Calu3 (cell line): ENCODE measurements around the gene CRHR1. TPM values are rescaled to one million over a fixed set of nuclear protein-coding genes. Genes with fewer than 3 reads are reported as not detected.

Experiments used
- BruUV-seq: library from RNA; stranded (reverse); fragments of 400-500 nt; replicated peaks from 2 replicates; lab custom pipeline; 2021; lab: Mats Ljungman, UMichigan
- CTCF ChIA-PET: fragments of 300-600 bp; sonication (Branson Sonifier 250); formaldehyde crosslinking; loops from one replicate; lab custom pipeline; 2022; ENCODE audit warnings: antibody characterized with exemption; lab: Charles Lee
- DNase-seq: peaks from one replicate; pipeline ENCODE4 v3.0.0; 2022
- H3K27ac Mint-ChIP-seq: one replicate; pipeline ENCODE4 v1.8.0; 2022; ENCODE audit warnings: mixed read lengths; ENCODE audit not compliant: unreplicated experiment
- H3K27me3 Mint-ChIP-seq: one replicate; pipeline ENCODE4 v1.8.0; 2022; ENCODE audit warnings: mixed read lengths; ENCODE audit not compliant: unreplicated experiment
- H3K36me3 Mint-ChIP-seq: one replicate; pipeline ENCODE4 v1.8.0; 2022; ENCODE audit warnings: mild to moderate bottlenecking, moderate library complexity, mixed read lengths; ENCODE audit not compliant: insufficient read depth, unreplicated experiment
- H3K4me1 Mint-ChIP-seq: one replicate; pipeline ENCODE4 v1.8.0; 2022; ENCODE audit warnings: mild to moderate bottlenecking, low read depth, mixed read lengths; ENCODE audit not compliant: unreplicated experiment
- H3K4me3 Mint-ChIP-seq: one replicate; pipeline ENCODE4 v1.8.0; 2022; ENCODE audit warnings: mild to moderate bottlenecking, low read depth, moderate library complexity, mixed read lengths; ENCODE audit not compliant: unreplicated experiment
- H3K9me3 Mint-ChIP-seq: one replicate; pipeline ENCODE4 v1.8.0; 2022; ENCODE audit warnings: low read depth, mixed read lengths; ENCODE audit not compliant: unreplicated experiment
- intact Hi-C: fragments of 100-400 bp; cut with micrococcal nuclease; formaldehyde crosslinking; loops from one replicate; pipeline ENCODE4 v1.10.0; 2022; ENCODE audit not compliant: unreplicated experiment
- total RNA-seq: library from RNA; stranded (reverse); gene quantifications from 2 replicates; pipeline ENCODE4 v1.2.3, GENCODE V29; 2022
- TF ChIP-seq, protein P1 (sequence below): fragments of 200-600 bp; IDR thresholded peaks from one replicate; pipeline ENCODE4 v1.8.0; 2022; ENCODE audit warnings: antibody characterized with exemption; ENCODE audit not compliant: unreplicated experiment

Gene CRHR1
- total RNA-seq, 1 experiment from 2014 or later, result not detected

DNA sequence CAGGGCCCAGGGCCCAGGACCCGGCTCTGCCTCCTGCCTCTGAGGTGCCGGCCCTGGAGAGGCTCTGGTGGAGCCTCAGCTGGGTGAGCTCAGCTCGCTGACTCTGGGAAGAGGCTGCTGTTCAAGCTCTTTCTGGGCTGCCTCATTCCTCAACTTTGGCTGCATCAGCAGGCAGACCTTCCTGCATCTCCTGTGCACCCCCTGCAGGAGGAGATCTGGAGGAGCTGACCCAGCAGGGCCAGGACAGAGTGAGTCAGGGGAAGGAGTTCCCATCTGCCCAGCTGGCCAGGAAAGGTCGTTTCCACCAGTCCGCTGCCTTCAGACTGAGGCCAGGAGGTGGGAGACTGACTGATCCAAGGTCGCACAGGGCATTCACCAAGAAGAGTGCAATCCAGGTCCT, 10.7 kb downstream of the CRHR1 start:
- Mint-ChIP-seq H3K9me3 (no peaks in the 10 kb centered on the region), H3K36me3 (peaks cover 5% of the 10 kb centered on the region), H3K4me3 (no peak overlapping the region), H3K27ac (no peak overlapping the region), H3K4me1 (peaks cover 19% of the 10 kb centered on the region), H3K27me3 (peaks cover 100% of the 10 kb centered on the region)
- intact Hi-C loops, result no loop called here
- TF ChIP-seq, protein P1, sequence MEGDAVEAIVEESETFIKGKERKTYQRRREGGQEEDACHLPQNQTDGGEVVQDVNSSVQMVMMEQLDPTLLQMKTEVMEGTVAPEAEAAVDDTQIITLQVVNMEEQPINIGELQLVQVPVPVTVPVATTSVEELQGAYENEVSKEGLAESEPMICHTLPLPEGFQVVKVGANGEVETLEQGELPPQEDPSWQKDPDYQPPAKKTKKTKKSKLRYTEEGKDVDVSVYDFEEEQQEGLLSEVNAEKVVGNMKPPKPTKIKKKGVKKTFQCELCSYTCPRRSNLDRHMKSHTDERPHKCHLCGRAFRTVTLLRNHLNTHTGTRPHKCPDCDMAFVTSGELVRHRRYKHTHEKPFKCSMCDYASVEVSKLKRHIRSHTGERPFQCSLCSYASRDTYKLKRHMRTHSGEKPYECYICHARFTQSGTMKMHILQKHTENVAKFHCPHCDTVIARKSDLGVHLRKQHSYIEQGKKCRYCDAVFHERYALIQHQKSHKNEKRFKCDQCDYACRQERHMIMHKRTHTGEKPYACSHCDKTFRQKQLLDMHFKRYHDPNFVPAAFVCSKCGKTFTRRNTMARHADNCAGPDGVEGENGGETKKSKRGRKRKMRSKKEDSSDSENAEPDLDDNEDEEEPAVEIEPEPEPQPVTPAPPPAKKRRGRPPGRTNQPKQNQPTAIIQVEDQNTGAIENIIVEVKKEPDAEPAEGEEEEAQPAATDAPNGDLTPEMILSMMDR, result no peak
- BruUV-seq, result no TSS peak
- peak; percentile 46 for DNase-seq
- CTCF ChIA-PET, result interaction anchor here (1.0 to 1.1 kb wide), 2 partner anchors 38 to 155 kb away, joined by 3 to 4 read pairs; no protein-coding TSS in a partner anchor

DNA sequence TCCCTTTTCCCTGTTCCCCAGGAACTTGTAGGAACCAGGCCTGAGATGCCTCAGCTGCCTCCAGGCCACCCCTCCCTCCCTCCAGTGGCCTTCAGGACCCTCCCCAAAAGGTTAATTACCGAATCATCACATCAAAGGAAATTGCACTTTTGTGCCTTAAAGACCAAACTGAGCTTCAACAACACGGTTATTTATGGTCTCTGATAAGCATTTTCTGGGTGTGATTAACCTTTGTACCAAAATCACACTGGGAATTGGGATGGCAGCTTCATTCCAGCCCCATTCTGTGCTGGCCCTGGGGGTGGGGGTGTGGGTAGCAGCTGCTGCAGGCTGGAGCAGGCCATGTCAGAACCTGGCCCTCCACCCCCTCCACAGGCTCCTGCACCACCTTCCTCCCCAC, 16.7 kb downstream of the CRHR1 start:
- TF ChIP-seq, protein P1, result no peak
- H3K9me3 Mint-ChIP-seq, result no peaks in the 10 kb centered on the region

DNA sequence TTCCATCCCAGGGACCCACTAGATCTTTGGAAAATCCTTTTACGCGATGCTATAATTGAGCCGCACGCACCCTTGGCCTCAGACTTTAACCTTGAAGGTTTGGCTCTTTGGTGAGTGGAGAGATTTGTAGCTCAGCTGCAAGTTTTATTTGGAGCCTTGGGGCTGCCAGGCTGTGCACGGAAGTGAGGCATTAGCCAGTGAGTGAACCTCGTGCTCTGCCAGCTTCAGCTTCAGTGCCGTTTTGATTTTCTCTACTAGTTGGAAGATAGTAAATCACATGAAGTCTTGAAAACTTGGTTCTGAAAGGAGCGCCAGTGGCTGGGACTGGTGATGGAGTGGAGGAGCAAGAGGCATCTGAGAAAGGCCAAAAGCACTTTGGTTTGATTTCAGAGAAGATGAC, 17.3 kb downstream of the CRHR1 start:
- no peaks in the 10 kb centered on the region for H3K9me3 Mint-ChIP-seq
- peaks cover 100% of the 10 kb centered on the region for H3K27me3 Mint-ChIP-seq
- H3K4me1 Mint-ChIP-seq, result no peaks in the 10 kb centered on the region
- H3K4me3 Mint-ChIP-seq, result no peak overlapping the region
- H3K36me3 Mint-ChIP-seq, result no peaks in the 10 kb centered on the region
- BruUV-seq, result no TSS peak
- CTCF ChIA-PET, result no interaction called here
- TF ChIP-seq, protein P1, result no peak
- intact Hi-C loops, result no loop called here
- no peak overlapping the region for H3K27ac Mint-ChIP-seq
- DNase-seq, result no peak

More for the DNA sequence above, 16.7 kb downstream of the CRHR1 start:
- DNase-seq, result no peak
- no TSS peak for BruUV-seq
- CTCF ChIA-PET, result no interaction called here
- intact Hi-C loops, result no loop called here
- H3K36me3 Mint-ChIP-seq, result no peaks in the 10 kb centered on the region
- H3K4me1 Mint-ChIP-seq, result no peaks in the 10 kb centered on the region
- H3K27ac Mint-ChIP-seq, result no peak overlapping the region
- H3K27me3 Mint-ChIP-seq, result peaks cover 100% of the 10 kb centered on the region
- H3K4me3 Mint-ChIP-seq, result no peak overlapping the region

DNA sequence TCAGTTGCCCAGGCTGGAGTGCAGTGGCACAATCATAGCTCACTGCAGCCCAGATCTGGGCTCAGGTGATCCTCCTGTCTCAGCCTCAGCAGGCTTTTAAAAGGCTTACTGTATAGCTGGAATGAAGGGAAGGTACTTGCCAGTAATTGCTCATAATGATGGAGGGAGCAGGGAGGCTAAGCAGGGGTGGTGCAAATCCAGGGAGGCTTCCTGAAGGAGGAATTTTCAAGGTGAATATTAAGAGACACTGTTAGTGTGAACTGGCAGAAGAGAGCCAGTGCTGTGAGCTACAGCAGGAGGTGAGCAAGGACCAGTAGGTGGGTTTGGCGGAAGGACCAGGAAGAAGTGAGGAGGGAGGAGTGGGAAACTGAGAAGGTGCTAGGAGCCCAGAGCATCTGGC, 24.7 kb downstream of the CRHR1 start:
- no peaks in the 10 kb centered on the region for H3K36me3 Mint-ChIP-seq
- no peak overlapping the region for H3K4me3 Mint-ChIP-seq
- CTCF ChIA-PET, result no interaction called here
- DNase-seq, result no peak
- no peaks in the 10 kb centered on the region for H3K4me1 Mint-ChIP-seq
- TF ChIP-seq, protein P1, result no peak
- intact Hi-C loops, result no loop called here
- H3K27me3 Mint-ChIP-seq, result peaks cover 95% of the 10 kb centered on the region
- H3K9me3 Mint-ChIP-seq, result peaks cover 3% of the 10 kb centered on the region
- no TSS peak for BruUV-seq
- H3K27ac Mint-ChIP-seq, result no peak overlapping the region
